ENCODE data around the gene RACK1. TPM values are rescaled to one million over a fixed set of nuclear protein-coding genes. Genes with fewer than 3 reads are reported as not detected.

Gene RACK1
- total and polyA plus RNA-seq, 12 donors: 581 to 2,221 (median 640) TPM

DNA sequence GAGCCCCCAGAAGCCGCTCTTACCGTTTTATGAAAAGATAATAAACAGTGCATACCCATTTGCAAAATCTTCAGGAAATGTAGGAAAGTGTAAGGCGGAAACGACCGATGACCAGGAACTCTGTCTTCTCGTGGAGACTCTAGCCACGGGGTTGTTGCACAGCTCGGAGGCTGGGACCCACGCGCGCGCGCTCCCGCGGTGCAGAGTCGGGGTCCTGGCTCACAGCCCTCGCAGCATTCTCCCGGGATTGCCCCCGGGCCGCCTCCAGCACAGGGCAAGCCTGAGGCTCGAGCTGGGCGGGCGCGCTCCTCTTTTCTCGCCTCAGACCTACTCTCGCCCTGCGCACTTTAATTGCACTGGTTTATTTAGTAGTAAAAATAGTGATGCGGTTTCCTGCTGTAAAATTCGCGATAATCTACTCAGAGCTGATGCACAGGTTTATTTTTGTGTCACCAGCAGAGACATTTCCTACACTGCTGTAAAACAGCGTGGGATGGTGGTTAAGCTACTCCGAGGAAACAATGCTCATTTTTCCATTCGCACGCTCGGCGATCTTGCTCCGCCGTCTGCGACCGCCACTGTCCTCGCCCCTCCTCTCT lies 54.2 kb downstream of the RACK1 start:
- H3K27ac ChIP-seq: peak overlapping the region in 9 of 10 donors; percentile 59 to 95 (median 80)
- DNase-seq (peak in 1 of 2 donors; percentile 55), ATAC-seq (peak in 1 of 8 donors; percentile 5)
- TF ChIP-seq, protein P1, sequence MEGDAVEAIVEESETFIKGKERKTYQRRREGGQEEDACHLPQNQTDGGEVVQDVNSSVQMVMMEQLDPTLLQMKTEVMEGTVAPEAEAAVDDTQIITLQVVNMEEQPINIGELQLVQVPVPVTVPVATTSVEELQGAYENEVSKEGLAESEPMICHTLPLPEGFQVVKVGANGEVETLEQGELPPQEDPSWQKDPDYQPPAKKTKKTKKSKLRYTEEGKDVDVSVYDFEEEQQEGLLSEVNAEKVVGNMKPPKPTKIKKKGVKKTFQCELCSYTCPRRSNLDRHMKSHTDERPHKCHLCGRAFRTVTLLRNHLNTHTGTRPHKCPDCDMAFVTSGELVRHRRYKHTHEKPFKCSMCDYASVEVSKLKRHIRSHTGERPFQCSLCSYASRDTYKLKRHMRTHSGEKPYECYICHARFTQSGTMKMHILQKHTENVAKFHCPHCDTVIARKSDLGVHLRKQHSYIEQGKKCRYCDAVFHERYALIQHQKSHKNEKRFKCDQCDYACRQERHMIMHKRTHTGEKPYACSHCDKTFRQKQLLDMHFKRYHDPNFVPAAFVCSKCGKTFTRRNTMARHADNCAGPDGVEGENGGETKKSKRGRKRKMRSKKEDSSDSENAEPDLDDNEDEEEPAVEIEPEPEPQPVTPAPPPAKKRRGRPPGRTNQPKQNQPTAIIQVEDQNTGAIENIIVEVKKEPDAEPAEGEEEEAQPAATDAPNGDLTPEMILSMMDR (IDR thresholded peaks at IDR 0.05): no peak
- H3K9me3 ChIP-seq: no peaks in the 10 kb centered on the region
- H3K4me1 ChIP-seq: peaks cover 3 to 54% (median 28%) of the 10 kb centered on the region in 9 donors
- H3K4me3 ChIP-seq: peak overlapping the region; percentile 66 to 96 (median 81)
- intact Hi-C loops (cut with DNase I): loop anchor here in 7 of 10 donors (1.0 to 10.0 kb wide), 7 partner anchors 17 to 405 kb away; partner anchors contain the start of genes TRIM52 (in 6 of the 7), MGAT1 (in 3 of the 7), RACK1 (in 1 of the 7) and TRIM41 (in 1 of the 7)
- 0% methylated on average over 41 of the region's 41 CpGs for WGBS, 2 donors
- peaks cover 0 to 5% (median 0%) of the 10 kb centered on the region in 7 donors for H3K27me3 ChIP-seq
- H3K36me3 ChIP-seq: no peaks in the 10 kb centered on the region

DNA sequence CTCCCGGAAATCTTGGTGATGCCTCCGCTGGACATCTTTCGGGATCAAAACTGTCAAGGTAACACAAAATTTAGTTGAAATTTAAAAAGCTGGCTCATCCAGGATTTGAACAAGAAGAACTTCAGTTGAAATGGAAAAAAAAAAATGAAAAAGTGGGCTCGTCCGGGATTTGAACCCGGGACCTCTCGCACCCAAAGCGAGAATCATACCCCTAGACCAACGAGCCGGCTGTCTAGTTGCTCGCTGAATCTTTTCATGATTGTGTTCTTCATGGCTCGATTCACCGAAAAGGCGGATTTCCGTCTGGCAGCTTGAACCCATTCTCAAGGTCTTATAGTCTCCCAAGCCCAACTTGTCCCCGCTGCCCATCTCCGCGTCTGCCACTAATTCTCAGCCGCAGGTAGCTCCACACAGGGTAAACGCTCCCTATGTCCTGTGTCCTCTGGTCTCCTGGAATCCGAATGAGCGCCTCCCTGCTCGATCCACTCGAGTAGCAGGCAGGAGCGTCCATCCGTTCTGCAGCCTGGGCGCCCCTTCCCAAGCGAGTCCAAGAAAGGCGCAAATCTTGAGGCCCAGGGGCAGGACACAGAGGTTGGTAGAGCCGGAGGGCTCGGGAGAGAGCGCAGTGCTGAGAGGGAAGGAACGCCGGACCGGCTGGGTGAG lies 54.9 kb downstream of the RACK1 start:
- peaks cover 3 to 54% (median 29%) of the 10 kb centered on the region in 9 donors for H3K4me1 ChIP-seq
- DNase-seq: peak; percentile 48 to 81
- H3K4me3 ChIP-seq: peak overlapping the region; percentile 66 to 96 (median 81)
- intact Hi-C loops (cut with DNase I): loop anchor here in 9 of 10 donors (1.0 to 10.0 kb wide), 10 partner anchors 17 to 404 kb away; partner anchors contain the start of genes TRIM52 (in 6 of the 9), MGAT1 (in 3 of the 9), TRIM41 (in 2 of the 9) and RACK1 (in 1 of the 9)
- no peaks in the 10 kb centered on the region for H3K9me3 ChIP-seq
- peaks cover 0 to 5% (median 0%) of the 10 kb centered on the region in 7 donors for H3K27me3 ChIP-seq
- peak overlapping the region in 9 of 10 donors; percentile 59 to 95 (median 80) for H3K27ac ChIP-seq
- 0% methylated on average over 35 of the region's 35 CpGs for WGBS, 2 donors
- H3K36me3 ChIP-seq: no peaks in the 10 kb centered on the region
- TF ChIP-seq, protein P1 (IDR thresholded peaks at IDR 0.05): peak in 1 of 9 donors; percentile 17
- peak; percentile 5 to 51 (median 31) for ATAC-seq

DNA sequence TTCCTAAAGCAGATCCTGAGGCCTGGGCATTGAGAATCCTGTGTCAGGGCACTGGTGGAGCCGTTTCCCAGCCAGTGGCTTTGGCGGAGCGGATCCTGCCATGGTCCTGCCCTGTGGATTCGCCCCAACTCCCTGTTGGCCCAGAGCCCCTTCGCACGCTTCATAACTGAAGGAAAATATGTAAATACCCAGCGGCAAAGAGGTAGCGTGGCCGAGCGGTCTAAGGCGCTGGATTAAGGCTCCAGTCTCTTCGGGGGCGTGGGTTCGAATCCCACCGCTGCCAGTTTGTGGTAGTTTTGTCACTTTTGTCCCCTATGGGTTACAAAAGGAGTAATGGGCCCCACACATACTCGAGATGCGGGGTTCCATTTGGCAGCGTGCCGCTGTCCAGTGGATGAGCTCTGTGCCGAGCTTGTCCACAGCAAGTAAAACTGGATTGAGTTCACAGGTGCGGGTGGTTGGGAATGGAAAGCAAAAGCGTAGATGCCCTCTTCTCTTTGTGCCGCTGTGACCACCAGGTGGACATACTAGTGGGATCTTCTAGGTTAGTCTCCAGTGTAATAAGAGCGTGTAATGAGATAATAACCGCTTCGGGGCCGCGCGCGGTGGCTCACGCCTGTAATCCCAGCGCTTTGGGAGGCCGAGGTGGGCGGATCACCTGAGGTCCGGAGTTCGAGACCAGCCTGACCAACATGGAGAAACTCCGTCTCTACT lies 56.0 kb downstream of the RACK1 start:
- TF ChIP-seq, protein P1 (IDR thresholded peaks at IDR 0.05): peak in 4 of 9 donors; percentile 15 to 40 (median 24)
- Histone ChIP-seq H3K27ac (peak overlapping the region in 7 of 10 donors; percentile 59 to 95 (median 80)), H3K36me3 (no peaks in the 10 kb centered on the region), H3K9me3 (no peaks in the 10 kb centered on the region), H3K4me1 (peaks cover 3 to 51% (median 27%) of the 10 kb centered on the region in 9 donors), H3K4me3 (peak overlapping the region; percentile 5 to 96 (median 81)), H3K27me3 (peaks cover 0 to 5% (median 0%) of the 10 kb centered on the region in 7 donors)
- intact Hi-C loops (cut with DNase I): loop anchor here in 9 of 10 donors (1.0 to 10.0 kb wide), 9 partner anchors 31 to 403 kb away; partner anchors contain the start of genes TRIM52 (in 6 of the 9), MGAT1 (in 3 of the 9), TRIM41 (in 2 of the 9) and RACK1 (in 1 of the 9)
- 2 to 3% methylated on average over 37 of the region's 37 CpGs for WGBS, 2 donors
- ATAC-seq: peak in 7 of 8 donors; percentile 13 to 39 (median 25)
- DNase-seq: peak; percentile 69 to 78

Measured in heart right ventricle (tissue), 16 donors.